ENCODE results near the gene NFIX. TPM values are rescaled to one million over a fixed set of nuclear protein-coding genes. Genes with fewer than 3 reads are reported as not detected.

The NFIX gene
- total and polyA plus RNA-seq, 7 donors = 22.2 to 347 (median 220) TPM

DNA sequence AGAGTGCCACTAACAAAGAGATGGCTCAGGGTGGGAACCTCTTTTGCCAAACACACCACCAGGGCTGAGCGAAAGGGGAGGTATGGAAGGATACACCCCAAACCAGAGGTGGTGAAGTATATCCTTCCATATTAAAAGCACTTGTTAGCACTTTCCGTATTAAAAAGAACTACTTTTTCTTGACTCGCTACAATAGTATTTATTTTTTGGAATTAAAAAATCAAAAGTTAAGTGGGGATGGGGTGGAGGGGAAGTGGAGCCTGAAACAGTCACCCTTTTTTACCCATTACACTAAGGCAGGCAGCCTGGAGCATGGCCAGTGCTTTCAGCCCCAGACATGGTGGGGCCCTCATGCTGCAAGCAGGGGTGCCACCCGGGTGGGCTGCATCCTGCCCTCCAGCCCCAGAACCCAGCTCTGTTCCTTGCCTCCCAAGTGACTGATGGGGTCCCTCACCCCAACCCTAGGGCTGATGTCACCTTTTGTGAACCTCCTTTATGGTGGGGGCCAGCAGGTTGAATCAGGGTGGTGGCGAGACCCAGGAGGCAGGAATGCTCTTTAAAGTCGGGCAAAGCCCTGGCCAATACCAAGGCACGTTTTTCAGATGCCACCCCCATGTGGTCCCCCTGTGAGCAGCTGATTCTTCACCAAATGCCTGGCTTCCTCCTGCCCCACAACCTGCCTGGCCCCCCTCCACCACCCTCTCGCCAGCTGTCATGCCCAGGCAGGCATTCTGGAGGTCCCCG is 76.3 kb downstream of the NFIX start:
- 44 to 68% (median 52%) methylated on average over 9 of the region's 9 CpGs for WGBS, 3 donors
- ATAC-seq = no peak

DNA sequence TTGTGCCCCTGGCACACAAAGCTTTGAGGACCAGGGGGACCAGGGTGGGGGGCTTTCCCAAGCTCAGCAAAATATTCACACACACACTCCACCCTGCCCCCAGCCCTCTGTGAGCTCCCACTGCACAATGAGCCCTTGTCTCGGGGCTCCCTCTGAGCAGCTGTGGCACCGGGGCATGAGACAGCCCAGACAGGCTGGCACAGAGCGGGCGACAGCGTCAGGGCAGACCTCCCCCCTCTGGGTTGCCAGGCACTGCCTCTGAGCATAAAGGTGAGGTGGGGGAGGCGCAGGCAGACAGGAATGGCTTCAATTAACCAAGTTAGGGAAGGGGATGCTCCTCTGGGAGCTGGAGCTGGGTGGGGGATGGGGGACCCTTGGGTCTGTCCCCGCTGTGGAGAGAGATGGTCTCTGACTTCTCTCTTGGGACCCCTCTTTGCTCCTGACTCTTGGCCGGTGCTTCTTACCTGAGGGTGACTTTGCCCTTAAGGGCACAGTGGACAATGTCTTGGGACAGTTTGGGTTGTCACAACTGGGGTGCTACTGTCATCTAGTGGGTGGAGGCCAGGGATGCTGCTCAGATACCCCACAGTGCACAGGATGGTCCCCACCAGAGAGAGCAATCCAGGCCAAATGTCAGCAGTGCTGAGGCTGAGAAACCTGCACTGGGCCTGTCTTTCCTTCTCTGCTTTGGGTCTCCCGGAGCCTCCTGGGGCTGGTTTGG is 77.1 kb downstream of the NFIX start:
- DNase-seq (no peak), ATAC-seq (no peak)
- H3K4me1 ChIP-seq = peaks cover 68% of the 10 kb centered on the region
- no peak overlapping the region for H3K4me3 ChIP-seq
- peaks cover 0 to 34% of the 10 kb centered on the region in 2 donors for H3K36me3 ChIP-seq (ENCODE audit: insufficient read depth in 1 of 2, low read depth in 1 of 2)
- H3K27me3 ChIP-seq (ENCODE audit: insufficient read depth in 3 of 3, low read length in 2 of 3) = no peaks in the 10 kb centered on the region
- 58 to 72% (median 65%) methylated on average over 9 of the region's 9 CpGs for WGBS, 3 donors
- peak overlapping the region; percentile 90 for H3K27ac ChIP-seq
- intact Hi-C loops (cut with DNase I) = no loop called here
- H3K9me3 ChIP-seq = no peaks in the 10 kb centered on the region
- TF ChIP-seq, protein P1, sequence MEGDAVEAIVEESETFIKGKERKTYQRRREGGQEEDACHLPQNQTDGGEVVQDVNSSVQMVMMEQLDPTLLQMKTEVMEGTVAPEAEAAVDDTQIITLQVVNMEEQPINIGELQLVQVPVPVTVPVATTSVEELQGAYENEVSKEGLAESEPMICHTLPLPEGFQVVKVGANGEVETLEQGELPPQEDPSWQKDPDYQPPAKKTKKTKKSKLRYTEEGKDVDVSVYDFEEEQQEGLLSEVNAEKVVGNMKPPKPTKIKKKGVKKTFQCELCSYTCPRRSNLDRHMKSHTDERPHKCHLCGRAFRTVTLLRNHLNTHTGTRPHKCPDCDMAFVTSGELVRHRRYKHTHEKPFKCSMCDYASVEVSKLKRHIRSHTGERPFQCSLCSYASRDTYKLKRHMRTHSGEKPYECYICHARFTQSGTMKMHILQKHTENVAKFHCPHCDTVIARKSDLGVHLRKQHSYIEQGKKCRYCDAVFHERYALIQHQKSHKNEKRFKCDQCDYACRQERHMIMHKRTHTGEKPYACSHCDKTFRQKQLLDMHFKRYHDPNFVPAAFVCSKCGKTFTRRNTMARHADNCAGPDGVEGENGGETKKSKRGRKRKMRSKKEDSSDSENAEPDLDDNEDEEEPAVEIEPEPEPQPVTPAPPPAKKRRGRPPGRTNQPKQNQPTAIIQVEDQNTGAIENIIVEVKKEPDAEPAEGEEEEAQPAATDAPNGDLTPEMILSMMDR (IDR thresholded peaks at IDR 0.05) = no peak

More for the DNA sequence above, 76.3 kb downstream of the NFIX start:
- intact Hi-C loops (cut with DNase I) = no loop called here
- Histone ChIP-seq H3K27me3 (ENCODE audit: insufficient read depth in 3 of 3, low read length in 2 of 3) (no peaks in the 10 kb centered on the region), H3K4me1 (peaks cover 67% of the 10 kb centered on the region), H3K36me3 (ENCODE audit: insufficient read depth in 1 of 2, low read depth in 1 of 2) (peaks cover 0 to 31% of the 10 kb centered on the region in 2 donors), H3K9me3 (no peaks in the 10 kb centered on the region), H3K4me3 (no peak overlapping the region), H3K27ac (peak overlapping the region; percentile 90)
- no peak for DNase-seq
- TF ChIP-seq, protein P1 (IDR thresholded peaks at IDR 0.05) = no peak

DNA sequence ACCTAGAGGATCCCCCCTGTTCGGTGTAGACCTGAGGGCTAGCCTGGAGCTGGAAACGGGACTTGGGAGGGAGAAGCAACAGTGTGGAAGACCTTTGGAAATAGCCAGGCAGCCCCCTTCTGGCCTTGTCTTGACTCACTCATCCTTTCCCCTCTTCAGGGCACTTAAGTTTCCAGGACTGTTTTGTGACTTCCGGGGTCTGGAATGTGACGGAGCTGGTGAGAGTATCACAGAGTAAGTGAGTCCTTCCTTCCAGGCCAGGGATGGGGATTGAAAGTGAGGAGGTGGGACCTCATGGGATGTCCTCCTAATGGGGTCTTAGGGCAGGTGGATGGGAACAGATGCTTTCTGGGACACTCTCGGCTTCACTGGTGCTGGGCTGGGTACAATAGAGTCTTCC is 78.0 kb downstream of the NFIX start:
- Histone ChIP-seq H3K9me3 (no peaks in the 10 kb centered on the region), H3K4me3 (no peak overlapping the region), H3K4me1 (peaks cover 69% of the 10 kb centered on the region), H3K27me3 (ENCODE audit: insufficient read depth in 3 of 3, low read length in 2 of 3) (no peaks in the 10 kb centered on the region), H3K36me3 (ENCODE audit: insufficient read depth in 1 of 2, low read depth in 1 of 2) (peaks cover 0 to 34% of the 10 kb centered on the region in 2 donors), H3K27ac (peak overlapping the region; percentile 90)
- DNase-seq (no peak), ATAC-seq (no peak)
- intact Hi-C loops (cut with DNase I) = no loop called here
- WGBS, 3 donors = 82 to 87% (median 84%) methylated on average over 5 of the region's 5 CpGs
- TF ChIP-seq, protein P1 (IDR thresholded peaks at IDR 0.05) = no peak

DNA sequence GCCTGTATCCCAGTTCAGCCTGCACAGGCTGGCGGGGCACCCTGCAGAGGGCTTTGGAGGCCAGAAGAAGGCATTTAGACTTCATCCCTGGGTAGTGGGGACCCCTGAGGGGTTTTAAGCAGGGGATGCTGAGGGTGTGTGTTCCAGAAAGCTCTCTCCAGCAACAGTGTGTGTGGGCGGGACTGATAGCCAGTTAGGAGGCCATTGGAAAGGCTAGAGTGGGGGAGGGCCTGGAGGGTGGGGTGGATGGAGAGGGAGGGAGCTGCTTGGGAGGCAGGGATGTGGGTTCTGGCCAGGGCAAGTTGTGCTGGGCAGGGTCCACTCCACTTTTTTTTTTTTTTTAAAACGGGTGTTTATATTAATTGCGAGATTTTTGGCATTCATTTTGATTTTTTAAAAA is 79.1 kb downstream of the NFIX start:
- WGBS, 3 donors = 62 to 76% (median 68%) methylated on average over 4 of the region's 4 CpGs
- H3K4me3 ChIP-seq = no peak overlapping the region
- TF ChIP-seq, protein P1 (IDR thresholded peaks at IDR 0.05) = no peak
- no peak overlapping the region for H3K27ac ChIP-seq
- H3K4me1 ChIP-seq = peaks cover 69% of the 10 kb centered on the region
- ATAC-seq (no peak), DNase-seq (no peak)
- H3K36me3 ChIP-seq (ENCODE audit: insufficient read depth in 1 of 2, low read depth in 1 of 2) = peaks cover 0 to 34% of the 10 kb centered on the region in 2 donors
- intact Hi-C loops (cut with DNase I) = no loop called here
- no peaks in the 10 kb centered on the region for H3K27me3 ChIP-seq (ENCODE audit: insufficient read depth in 3 of 3, low read length in 2 of 3)
- no peaks in the 10 kb centered on the region for H3K9me3 ChIP-seq

Data from psoas muscle (tissue), 8 donors.